ENCODE data around the gene CNIH2.

CNIH2 gene

GRCh38 chr11:66259225-66259624 is 18.8 kb upstream of the CNIH2 start:
- no peak for DNase-seq (ENCODE audit: low read depth, low spot score)

DNA sequence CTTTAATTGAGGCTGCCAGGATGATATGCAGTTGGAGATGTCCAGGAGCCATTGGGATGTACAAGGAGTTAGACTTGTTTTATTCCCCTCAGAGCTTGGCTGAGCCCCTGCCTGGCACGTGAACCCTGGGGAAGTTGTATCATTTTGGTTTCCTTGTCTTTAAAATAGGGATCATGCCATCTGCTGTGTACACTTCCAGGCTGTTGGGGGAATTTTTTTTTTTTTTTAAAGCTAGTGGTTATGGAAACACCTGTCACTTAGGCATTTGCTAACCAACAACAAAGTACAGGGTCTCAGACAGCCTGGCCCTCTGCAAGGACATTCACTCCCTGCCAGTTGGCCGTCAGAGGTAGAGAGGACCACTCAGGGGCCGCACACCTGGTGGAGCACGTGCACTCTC is 18.0 kb upstream of the CNIH2 start:
- DNase-seq (ENCODE audit: low read depth, low spot score) = no peak

DNA sequence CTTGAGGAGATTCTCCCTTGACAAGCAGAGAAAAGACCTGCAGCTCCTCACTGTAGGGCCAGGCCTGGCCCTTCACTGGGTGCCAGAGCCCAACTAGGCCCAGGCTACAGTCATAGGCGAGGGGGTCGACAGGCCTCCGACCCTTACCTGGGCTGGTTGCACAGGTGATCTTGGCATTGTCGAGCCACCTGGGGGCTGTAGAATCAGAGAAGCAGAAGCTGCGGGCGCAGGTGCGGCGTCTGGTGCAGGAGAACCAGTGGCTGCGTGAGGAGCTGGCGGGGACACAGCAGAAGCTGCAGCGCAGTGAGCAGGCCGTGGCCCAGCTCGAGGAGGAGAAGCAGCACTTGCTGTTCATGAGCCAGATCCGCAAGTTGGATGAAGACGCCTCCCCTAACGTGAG is 16.4 kb upstream of the CNIH2 start:
- no peak for DNase-seq (ENCODE audit: low read depth, low spot score)

- no peak for DNase-seq (ENCODE audit: low read depth, low spot score)
Observed at GRCh38 chr11:66262191-66262590, 15.8 kb upstream of the CNIH2 start.

GRCh38 chr11:66262696-66263095 is 15.3 kb upstream of the CNIH2 start:
- no peak for DNase-seq (ENCODE audit: low read depth, low spot score)

- DNase-seq (ENCODE audit: low read depth, low spot score) = no peak
Observed at GRCh38 chr11:66263231-66263630, 14.7 kb upstream of the CNIH2 start.

- DNase-seq (ENCODE audit: low read depth, low spot score) = no peak
Observed at GRCh38 chr11:66263785-66264184, 14.2 kb upstream of the CNIH2 start.

GRCh38 chr11:66264383-66264782 is 13.6 kb upstream of the CNIH2 start:
- no peak for DNase-seq (ENCODE audit: low read depth, low spot score)

- no peak for DNase-seq (ENCODE audit: low read depth, low spot score)
Observed at GRCh38 chr11:66264914-66265313, 13.1 kb upstream of the CNIH2 start.

DNA sequence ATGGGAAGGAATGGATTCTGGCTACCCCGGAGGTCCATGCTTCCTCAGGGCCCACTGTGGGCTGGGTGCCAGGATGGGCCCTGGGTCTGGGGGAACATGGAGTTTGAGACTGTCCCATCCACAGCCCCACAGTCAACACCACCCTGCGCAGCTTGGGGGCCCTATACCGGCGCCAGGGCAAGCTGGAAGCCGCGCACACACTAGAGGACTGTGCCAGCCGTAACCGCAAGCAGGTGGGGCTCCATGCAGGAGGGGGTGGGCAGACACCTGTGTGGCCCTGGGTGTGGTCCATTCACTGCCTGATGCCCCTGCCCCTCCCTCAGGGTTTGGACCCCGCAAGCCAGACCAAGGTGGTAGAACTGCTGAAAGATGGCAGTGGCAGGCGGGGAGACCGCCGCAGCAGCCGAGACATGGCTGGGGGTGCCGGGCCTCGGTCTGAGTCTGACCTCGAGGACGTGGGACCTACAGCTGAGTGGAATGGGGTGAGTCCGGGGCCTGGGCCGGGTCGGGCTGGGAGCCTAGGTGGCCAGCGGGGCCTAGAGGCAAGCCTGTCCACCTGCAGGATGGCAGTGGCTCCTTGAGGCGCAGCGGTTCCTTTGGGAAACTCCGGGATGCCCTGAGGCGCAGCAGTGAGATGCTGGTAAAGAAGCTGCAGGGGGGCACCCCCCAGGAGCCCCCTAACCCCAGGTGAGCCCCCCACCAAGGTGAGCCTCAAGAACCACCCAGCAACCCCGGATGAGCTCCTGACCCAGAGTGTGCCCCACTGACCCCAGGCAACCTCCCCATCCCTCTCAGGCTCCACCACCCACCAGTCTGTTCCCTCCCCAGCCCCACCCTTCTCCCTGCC is 12.2 kb upstream of the CNIH2 start:
- no peak for DNase-seq (ENCODE audit: low read depth, low spot score)

- DNase-seq (ENCODE audit: low read depth, low spot score) = no peak
Observed at GRCh38 chr11:66266378-66267038, 11.5 kb upstream of the CNIH2 start.

GRCh38 chr11:66267039-66267378 is 11.0 kb upstream of the CNIH2 start:
- no peak for DNase-seq (ENCODE audit: low read depth, low spot score)

GRCh38 chr11:66267379-66268243 is 10.4 kb upstream of the CNIH2 start:
- DNase-seq (ENCODE audit: low read depth, low spot score) = peak; percentile 63

GRCh38 chr11:66268244-66268951 is 9.6 kb upstream of the CNIH2 start, which contains the start of gene RAB1B:
RAB1B (plus strand) TSS chr11:66268639; CDS start chr11:66268680, 41 bp downstream.
- DNase-seq (ENCODE audit: low read depth, low spot score) = peak; percentile 100

DNA sequence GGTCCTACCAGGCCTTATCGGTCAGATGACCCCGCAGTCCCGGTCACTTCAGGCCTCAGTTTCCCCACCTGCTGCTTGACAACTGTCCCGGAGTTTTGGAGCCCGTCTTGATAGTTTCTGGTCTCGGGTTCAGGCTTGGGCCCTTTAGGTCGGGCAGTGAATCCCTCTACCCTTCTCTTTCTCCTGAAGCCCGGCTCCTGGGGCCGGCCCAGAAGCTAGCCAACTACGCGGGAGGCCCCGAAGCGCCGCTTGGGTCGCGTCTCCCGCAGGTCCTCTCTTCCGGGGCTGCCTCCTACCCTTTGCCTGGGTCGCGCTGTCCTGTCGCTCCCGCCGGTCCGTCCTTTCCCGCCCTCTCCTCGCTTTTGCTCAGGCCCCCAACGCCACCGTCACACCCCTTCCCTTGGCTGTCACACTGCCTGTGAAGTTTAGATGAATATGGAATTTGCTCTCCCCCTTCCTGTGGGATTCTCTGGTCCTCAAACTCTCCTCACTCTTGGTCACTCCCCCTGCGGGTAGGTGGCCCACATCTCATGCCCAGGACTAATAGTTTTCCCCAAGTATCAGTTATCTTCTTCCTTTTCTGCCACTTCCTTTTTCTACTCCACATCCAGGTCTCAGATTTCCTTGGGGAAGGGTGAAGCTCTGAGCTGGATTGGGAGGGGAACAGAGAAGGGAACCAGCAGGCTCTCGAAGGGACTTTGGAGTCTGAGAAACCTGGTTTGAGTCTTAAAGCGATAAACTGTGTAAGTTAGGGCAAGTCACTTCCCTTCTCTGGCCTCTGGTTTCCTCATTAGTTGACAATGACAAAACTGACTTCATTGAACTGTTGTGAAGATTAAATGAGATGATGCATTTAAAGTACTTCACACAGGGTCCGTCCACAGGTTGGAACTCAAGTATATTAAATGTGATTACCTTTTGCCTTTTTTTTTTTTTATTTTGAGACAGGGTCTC is 8.7 kb upstream of the CNIH2 start:
- no peak for DNase-seq (ENCODE audit: low read depth, low spot score)

- DNase-seq (ENCODE audit: low read depth, low spot score) = no peak
Observed at GRCh38 chr11:66271816-66272215, 6.2 kb upstream of the CNIH2 start.

DNA sequence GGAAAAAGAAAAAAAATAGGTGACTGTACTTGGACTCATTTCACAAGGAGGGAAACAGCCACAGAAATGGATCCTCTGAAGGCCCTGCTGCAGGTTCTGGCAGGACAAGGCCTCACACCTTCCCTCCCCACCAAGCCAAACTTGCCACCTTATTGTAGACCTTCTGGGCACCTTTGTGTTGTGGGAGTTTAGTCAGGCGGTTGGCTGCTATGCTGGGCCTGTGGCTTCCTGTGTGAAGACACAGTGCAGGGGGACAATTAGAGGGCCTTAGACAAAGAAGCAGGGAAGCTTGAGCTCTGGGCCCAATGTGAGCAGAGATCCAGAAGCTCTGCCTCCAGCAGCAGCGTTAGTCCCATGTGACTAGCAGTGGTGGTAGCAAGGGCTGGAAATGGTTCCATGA is 5.4 kb upstream of the CNIH2 start:
- no peak for DNase-seq (ENCODE audit: low read depth, low spot score)

GRCh38 chr11:66274219-66274618 is 3.8 kb upstream of the CNIH2 start:
- DNase-seq (ENCODE audit: low read depth, low spot score) = no peak

DNA sequence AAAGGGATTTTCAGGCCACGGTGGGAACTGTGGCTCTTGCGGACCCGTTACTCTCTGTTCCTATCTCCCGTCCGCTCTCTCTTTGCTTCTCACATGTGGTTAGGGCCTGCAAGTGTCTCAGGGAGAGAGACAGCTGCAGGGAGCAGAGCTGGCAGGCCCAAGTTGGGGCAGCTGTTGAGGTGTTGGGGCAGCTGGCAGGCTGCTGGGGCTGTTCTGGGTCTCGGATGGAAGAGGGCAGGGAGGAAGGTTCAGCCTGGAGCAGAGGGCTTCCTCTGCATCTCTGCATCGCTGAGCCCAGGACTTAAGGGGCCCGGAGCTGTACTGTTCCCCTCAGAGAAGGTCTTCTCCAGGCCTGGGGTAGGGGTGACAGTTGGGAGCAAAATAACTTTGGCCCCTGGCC is 2.6 kb upstream of the CNIH2 start:
- DNase-seq (ENCODE audit: low read depth, low spot score) = no peak

DNA sequence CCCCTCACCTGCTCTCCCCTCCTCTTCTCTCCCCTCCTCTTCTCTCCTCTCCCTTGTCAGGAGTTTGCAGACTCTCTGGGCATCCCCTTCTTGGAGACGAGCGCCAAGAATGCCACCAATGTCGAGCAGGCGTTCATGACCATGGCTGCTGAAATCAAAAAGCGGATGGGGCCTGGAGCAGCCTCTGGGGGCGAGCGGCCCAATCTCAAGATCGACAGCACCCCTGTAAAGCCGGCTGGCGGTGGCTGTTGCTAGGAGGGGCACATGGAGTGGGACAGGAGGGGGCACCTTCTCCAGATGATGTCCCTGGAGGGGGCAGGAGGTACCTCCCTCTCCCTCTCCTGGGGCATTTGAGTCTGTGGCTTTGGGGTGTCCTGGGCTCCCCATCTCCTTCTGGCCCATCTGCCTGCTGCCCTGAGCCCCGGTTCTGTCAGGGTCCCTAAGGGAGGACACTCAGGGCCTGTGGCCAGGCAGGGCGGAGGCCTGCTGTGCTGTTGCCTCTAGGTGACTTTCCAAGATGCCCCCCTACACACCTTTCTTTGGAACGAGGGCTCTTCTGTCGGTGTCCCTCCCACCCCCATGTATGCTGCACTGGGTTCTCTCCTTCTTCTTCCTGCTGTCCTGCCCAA is 1.9 kb upstream of the CNIH2 start:
- DNase-seq (ENCODE audit: low read depth, low spot score) = no peak

All from brain pericyte (primary cell).